NCI-H345 treated with DMSO at 0.1 percent for 48 hours (cell line): ENCODE data around the gene PLEKHG5.

ENCODE experiments used
- DNase-seq: peaks from one replicate; lab custom pipeline; 2025; ENCODE audit not compliant: unreplicated experiment; lab: John Stamatoyannopoulos, UW

PLEKHG5 gene

GRCh38 chr1:6509919-6510291 lies 18.4 kb upstream of the PLEKHG5 start:
- DNase-seq: no peak

GRCh38 chr1:6509220-6509918 lies 17.9 kb upstream of the PLEKHG5 start:
- DNase-seq: no peak

- no peak for DNase-seq
Observed at GRCh38 chr1:6508816-6509189, 17.3 kb upstream of the PLEKHG5 start.

- no peak for DNase-seq
Observed at GRCh38 chr1:6508154-6508815, 16.8 kb upstream of the PLEKHG5 start.

GRCh38 chr1:6507461-6507911 lies 16.0 kb upstream of the PLEKHG5 start:
- no peak for DNase-seq

GRCh38 chr1:6507037-6507428 lies 15.6 kb upstream of the PLEKHG5 start:
- no peak for DNase-seq

GRCh38 chr1:6506210-6507036 lies 15.0 kb upstream of the PLEKHG5 start:
- no peak for DNase-seq

- no peak for DNase-seq
Observed at GRCh38 chr1:6505367-6506209, 14.1 kb upstream of the PLEKHG5 start.

GRCh38 chr1:6504887-6505286 lies 13.4 kb upstream of the PLEKHG5 start:
- no peak for DNase-seq

GRCh38 chr1:6503884-6504602 lies 12.6 kb upstream of the PLEKHG5 start:
- no peak for DNase-seq

- DNase-seq: no peak
Observed at GRCh38 chr1:6502000-6502891, 10.8 kb upstream of the PLEKHG5 start.

GRCh38 chr1:6501279-6501813 lies 9.9 kb upstream of the PLEKHG5 start:
- DNase-seq: no peak

GRCh38 chr1:6500544-6501278 lies 9.2 kb upstream of the PLEKHG5 start:
- no peak for DNase-seq

- no peak for DNase-seq
Observed at GRCh38 chr1:6499296-6499695, 7.8 kb upstream of the PLEKHG5 start.

- no peak for DNase-seq
Observed at GRCh38 chr1:6498576-6499111, 7.2 kb upstream of the PLEKHG5 start.

GRCh38 chr1:6497867-6498575 lies 6.6 kb upstream of the PLEKHG5 start:
- DNase-seq: no peak

GRCh38 chr1:6497215-6497866 lies 5.9 kb upstream of the PLEKHG5 start:
- no peak for DNase-seq
